T1000 (cell line): ENCODE results near the gene APBB1IP.
"Not testable (repeated sequence)": the region's sequence is repeated elsewhere in the genome, so short reads cannot be mapped to it uniquely, and the experiment has no call there.

Experiments
- DNase-seq: peaks from one replicate; lab custom pipeline; 2025; ENCODE audit warnings: mixed read lengths; lab: John Stamatoyannopoulos, UW

APBB1IP gene

GRCh38 chr10:26441491-26442214, 3.5 kb downstream of the APBB1IP start:
- no peak for DNase-seq

GRCh38 chr10:26445411-26446031, 7.4 kb downstream of the APBB1IP start:
- no peak for DNase-seq

GRCh38 chr10:26446258-26446657, 8.1 kb downstream of the APBB1IP start:
- no peak for DNase-seq

GRCh38 chr10:26448292-26448691, 10.2 kb downstream of the APBB1IP start:
- DNase-seq = no peak

- DNase-seq = no peak
These were observed 10.7 kb downstream of the APBB1IP start for GRCh38 chr10:26448706-26449435.

- no peak for DNase-seq
These were observed 11.6 kb downstream of the APBB1IP start for GRCh38 chr10:26449726-26450125.

- DNase-seq = no peak
These were observed 13.8 kb downstream of the APBB1IP start for GRCh38 chr10:26451903-26452302.

GRCh38 chr10:26453850-26454249, 15.7 kb downstream of the APBB1IP start:
- no peak for DNase-seq

- DNase-seq = no peak
These were observed 16.8 kb downstream of the APBB1IP start for GRCh38 chr10:26454891-26455290.

GRCh38 chr10:26455567-26456315, 17.6 kb downstream of the APBB1IP start:
- DNase-seq = no peak

GRCh38 chr10:26457088-26457487, 18.9 kb downstream of the APBB1IP start:
- DNase-seq = no peak

GRCh38 chr10:26460736-26461135, 22.6 kb downstream of the APBB1IP start:
- DNase-seq = no peak

- DNase-seq = no peak
These were observed 25.8 kb downstream of the APBB1IP start for GRCh38 chr10:26463986-26464385.

- no peak for DNase-seq
These were observed 26.6 kb downstream of the APBB1IP start for GRCh38 chr10:26464632-26465280.

- DNase-seq = not testable (repeated sequence)
These were observed 28.4 kb downstream of the APBB1IP start for GRCh38 chr10:26466531-26466930.

GRCh38 chr10:26467639-26468038, 29.5 kb downstream of the APBB1IP start:
- DNase-seq = no peak

- no peak for DNase-seq
These were observed 30.1 kb downstream of the APBB1IP start for GRCh38 chr10:26468291-26468690.

GRCh38 chr10:26468700-26469099, 30.6 kb downstream of the APBB1IP start:
- DNase-seq = no peak

GRCh38 chr10:26472492-26472778, 34.3 kb downstream of the APBB1IP start:
- no peak for DNase-seq

- no peak for DNase-seq
These were observed 35.9 kb downstream of the APBB1IP start for GRCh38 chr10:26474026-26474425.

- not testable (repeated sequence) for DNase-seq
These were observed 36.7 kb downstream of the APBB1IP start for GRCh38 chr10:26474845-26475244.

- DNase-seq = no peak
These were observed 37.2 kb downstream of the APBB1IP start for GRCh38 chr10:26475386-26475785.
